NCI-H1436 treated with DMSO at 0.1 percent for 48 hours (cell line): Measurements from ENCODE around the gene KLC1.
"Not testable (repeated sequence)": the region's sequence is repeated elsewhere in the genome, so short reads cannot be mapped to it uniquely, and the experiment has no call there.

Experiments
- DNase-seq: peaks from one replicate; lab custom pipeline; 2025; lab: John Stamatoyannopoulos, UW

KLC1 gene

GRCh38 chr14:103628684-103629502 is at the start of gene KLC1:
KLC1 (plus strand) TSS chr14:103629211; CDS start chr14:103654565, 25,354 bp downstream.
- DNase-seq: no peak

GRCh38 chr14:103581206-103581605 is 47.8 kb upstream of the KLC1 start:
- DNase-seq: no peak

DNA sequence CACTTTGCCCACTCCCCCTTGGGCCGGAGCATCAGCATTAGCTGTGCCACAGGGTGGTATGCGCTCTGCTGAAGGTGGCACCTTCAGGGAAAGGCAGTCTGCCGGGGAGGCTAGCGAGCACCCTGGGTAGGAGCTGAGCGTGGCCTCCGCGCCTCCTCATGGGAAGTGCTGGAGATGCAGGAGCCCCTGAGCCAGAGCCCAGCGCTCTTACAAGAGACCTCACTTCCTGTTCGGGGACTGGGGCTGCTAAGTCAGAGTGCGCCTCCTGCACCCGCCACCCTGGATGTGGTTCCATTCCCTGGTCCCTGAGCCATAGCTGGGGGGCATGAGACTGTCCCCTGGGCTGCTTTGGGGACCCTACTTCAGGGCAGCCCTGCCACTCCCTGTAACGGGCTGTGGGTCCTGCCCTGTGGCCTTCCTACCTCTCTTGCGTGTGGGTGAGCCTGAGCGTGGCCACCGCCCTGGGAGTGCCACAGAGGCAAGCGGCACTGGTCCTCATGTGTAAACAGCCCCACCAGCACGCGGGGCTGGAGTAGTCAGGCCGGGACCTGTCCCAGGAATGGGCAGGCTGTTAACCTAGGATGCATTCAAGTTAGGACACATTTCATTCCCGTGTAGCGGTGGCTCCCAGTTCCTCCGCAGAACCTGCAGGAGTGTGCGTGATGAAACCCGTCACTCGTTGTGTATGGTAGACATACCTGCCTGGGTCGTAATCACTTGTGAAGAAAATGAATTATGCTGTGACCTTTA is 46.9 kb upstream of the KLC1 start:
- no peak for DNase-seq

DNA sequence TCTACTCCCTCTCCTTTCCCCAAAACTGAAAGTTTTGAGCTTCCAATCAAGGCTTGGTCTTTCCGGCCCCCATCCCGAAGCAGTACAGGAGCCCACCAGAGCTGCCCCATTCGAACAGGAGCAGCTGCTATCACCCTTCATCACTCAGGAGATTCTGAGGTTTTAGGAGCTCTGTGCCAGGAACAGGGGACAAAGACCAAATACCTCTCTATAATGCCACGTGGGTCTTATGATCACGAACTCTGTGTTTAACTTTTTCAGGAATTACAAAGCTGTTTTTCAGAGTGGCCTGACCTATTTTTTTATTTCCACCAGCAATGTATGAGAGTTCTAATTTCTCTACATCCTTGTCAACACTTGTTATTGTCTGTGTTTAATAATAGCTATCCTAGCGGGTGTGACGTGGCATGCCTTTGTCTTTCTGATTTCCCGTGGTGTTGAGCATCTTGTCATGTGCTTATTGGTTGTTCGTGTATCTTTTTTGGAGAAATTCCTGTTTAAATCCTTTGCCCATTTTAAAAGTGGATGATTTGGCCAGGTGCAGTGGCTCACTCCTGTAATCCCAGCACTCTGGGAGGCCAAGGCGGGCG is 44.6 kb upstream of the KLC1 start:
- DNase-seq: no peak

DNA sequence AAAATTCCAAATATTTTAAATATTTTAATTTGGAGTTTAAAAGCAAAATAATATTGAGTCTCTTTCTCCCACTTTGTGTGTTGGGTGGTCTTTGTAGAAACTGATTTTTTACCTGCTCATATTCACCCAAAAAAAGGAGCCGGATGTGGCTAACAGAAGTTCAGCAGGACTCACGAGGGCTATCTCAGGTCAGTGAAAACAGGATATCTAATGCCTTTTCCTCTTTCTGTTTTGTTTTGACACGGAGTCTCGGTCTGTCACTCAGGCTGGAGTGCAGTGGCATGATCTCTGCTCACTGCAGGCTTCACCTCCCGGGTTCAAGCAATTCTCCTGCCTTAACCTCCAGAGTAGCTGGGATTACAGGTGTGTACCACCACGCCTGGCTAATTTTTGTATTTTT is 35.4 kb upstream of the KLC1 start:
- no peak for DNase-seq

DNA sequence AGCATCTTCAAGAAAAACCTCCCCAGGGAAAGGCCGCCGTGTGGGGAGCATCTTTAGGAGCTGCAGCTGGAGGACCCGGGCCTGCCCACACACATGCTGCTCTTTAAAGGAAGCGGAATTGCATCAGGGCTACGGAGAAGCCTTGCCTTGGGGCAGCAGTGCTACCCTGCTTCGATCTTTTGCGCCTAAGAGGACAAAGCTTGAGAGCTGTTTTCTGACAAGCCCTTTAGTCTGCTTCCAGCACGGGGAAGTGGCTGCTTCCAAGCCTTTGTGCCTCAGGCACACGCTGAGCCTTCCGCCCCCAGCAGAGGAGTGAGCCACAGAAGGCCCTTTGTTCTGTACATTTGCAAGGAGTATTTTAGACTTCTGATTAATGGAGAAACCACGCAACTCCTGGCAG is 34.7 kb upstream of the KLC1 start:
- no peak for DNase-seq

GRCh38 chr14:103597623-103598377 is 31.2 kb upstream of the KLC1 start:
- no peak for DNase-seq

GRCh38 chr14:103600503-103600902 is 28.5 kb upstream of the KLC1 start:
- DNase-seq: no peak

DNA sequence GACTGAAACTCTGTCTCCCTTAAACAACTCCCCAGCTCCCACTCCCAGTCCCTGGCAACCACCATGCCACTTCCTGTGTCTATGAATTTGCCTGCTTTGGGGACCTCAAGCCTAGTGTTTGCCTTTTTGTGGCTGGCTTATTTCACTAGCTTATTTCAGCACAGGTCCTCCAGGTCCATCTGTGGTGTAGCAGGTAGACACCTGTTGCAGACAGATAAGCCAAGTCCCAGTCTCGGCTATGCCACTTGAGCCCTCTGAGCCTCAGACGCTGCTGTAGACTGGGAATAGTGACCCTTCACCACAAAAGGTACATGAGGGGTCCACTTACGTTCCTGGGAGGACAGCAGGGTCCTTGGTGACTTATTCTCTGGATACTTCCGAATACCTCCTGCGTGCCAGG is 24.4 kb upstream of the KLC1 start:
- DNase-seq: no peak

DNA sequence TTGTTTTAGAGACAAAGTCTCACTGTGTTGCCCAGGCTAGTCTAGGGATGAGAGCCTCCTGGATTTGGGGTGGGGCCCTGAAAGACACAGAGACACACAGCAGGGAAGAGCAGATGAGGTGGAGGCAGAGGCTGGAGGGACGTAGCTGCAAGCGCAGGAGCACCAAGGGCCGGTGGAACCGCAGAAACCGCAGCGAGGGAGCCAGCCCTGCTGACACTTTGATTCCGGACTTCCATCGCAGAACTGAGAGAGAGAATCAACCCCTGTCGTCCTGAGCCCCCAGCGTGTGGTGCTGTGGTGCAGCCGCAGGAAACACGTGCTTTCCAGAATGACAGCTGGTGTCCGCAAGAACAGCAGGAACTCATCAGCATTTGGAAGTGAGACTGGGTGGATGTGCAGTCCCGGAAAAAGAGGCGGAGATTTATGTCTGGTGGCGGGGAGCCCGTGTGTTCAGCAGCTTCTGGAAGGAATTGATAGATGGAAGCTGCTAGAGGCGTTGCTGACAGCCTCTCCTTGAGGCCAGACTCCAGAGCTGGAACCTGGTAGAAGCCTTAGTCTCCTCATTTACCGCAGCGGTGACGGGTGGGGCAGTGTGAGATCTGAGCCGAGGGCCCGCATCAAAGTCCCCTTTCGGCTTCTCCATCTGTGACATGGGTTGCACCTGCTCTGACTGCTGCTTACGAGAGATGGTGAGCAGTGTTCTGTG is 21.9 kb upstream of the KLC1 start:
- no peak for DNase-seq

DNA sequence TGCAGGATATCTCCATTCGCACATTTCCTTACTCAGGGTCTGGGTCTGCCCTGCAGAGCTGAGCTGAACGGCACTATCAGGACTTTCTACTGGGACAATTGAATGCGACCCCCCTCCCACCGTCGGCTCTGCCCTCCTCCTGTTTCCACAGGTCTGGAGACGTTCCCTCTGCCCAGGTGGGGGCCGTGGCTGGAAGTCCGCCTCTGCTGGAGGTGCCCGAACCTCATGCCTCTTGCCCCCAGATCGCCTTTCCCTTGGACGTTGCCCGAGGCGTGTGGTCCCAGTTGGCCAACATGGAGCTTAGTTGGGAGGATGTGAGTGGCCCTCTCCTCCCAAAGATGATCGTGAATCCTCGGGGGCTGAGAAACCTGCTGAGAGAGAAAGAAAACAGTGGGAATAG is 21.2 kb upstream of the KLC1 start:
- DNase-seq: no peak

DNA sequence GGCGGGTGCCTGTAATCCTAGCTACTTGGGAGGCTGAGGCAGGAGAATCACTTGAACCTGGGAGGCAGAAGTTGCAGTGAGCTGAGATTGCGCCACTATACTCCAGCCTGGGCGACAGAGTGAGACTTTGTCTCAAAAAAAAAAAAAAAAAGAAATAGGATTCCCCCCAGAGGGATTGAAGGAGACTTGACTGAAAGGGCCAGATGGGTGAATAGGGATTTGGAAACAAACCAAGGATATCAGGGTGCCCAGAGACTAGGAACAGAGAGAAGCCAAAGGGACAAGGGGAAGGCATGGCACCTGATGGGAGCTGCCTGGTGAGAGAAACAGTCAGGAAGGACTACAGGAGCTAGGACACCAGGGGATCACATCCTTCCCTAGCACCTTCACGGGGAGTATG is 19.9 kb upstream of the KLC1 start:
- DNase-seq: not testable (repeated sequence)

GRCh38 chr14:103611215-103611614 is 17.8 kb upstream of the KLC1 start:
- DNase-seq: no peak

GRCh38 chr14:103613517-103613916 is 15.5 kb upstream of the KLC1 start:
- no peak for DNase-seq

DNA sequence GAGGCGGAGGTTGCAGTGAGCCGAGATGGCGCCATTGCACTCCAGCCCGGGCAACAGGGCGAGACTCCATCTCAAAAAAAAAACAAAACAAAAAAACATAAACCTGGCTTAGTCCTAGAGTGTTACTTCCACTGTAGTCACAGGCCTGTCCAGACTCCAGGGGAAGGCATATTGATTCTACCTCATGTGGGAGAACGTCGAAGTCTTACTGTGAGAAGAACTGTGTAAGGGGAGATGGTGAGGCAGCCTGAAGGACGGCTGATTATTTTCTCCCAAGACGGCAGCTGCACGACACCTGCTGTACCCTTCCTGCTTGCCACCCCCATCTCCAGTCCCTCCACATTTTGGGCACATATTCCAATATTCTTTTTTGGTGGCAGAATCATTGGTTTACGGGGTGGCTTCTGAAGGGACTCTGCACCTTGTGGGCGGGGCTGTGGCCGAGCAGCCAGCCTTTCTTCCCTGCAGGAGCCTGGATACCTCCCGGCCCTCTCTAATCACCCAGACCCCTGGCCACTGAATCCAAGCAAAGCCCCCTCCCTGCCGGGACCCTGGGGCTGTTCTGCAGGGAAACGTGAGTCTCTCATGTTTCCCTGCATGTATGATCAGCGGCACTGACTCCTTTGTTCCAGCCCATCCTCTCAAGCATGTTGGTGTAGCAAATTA is 12.2 kb upstream of the KLC1 start:
- no peak for DNase-seq

GRCh38 chr14:103619057-103619456 is 10.0 kb upstream of the KLC1 start:
- no peak for DNase-seq

GRCh38 chr14:103621860-103622259 is 7.2 kb upstream of the KLC1 start:
- no peak for DNase-seq

DNA sequence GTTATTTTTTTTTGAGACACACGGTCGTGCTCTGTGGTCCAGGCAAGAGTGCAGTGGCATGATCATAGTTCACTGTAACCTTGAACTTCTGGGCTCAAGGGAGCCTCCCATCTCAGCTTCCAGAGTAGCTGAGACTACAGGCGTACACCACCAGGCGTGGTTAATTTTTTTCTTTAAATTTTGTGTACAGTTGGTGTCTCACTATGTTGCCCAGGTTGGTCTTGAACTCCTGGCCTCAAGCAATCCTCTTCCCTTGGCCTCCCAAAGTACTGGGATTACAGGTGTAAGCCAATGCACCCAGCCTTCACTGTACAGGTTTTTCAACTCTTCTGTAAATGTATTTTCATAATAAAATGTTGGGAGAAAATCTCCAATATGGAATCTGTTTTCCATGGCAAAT is 5.7 kb upstream of the KLC1 start:
- no peak for DNase-seq

GRCh38 chr14:103623883-103624482 is 5.0 kb upstream of the KLC1 start:
- no peak for DNase-seq

GRCh38 chr14:103624860-103625259 is 4.2 kb upstream of the KLC1 start:
- DNase-seq: no peak
